Neural cell (in vitro differentiated cells): ENCODE data around the gene SH3BP5. TPM values are rescaled to one million over a fixed set of nuclear protein-coding genes. Genes with fewer than 3 reads are reported as not detected.

Experiments used
- H2AFZ ChIP-seq: fragments of 200-600, 300-800 bp; sonication (generic), shearing (Covaris generic); 2 replicates; pipeline ENCODE4 v1.6.0; 2014; ENCODE audit warnings: low read depth, mild to moderate bottlenecking, antibody characterized with exemption, low read length, moderate library complexity
- H3F3A ChIP-seq: fragments of 200-600 bp; shearing (Covaris generic); 2 replicates; pipeline ENCODE4 v1.6.1; 2016; ENCODE audit warnings: mild to moderate bottlenecking, moderate library complexity, mixed read lengths, antibody characterized with exemption, low read length; ENCODE audit not compliant: insufficient read depth, poor library complexity, severe bottlenecking
- H3K27ac ChIP-seq: fragments of 200-600, 300-800 bp; sonication (generic), shearing (Covaris generic); 2 replicates; pipeline ENCODE4 v1.5.1; 2014; ENCODE audit warnings: mild to moderate bottlenecking, low read length, moderate library complexity
- H3K27me3 ChIP-seq: fragments of 300-800, 200-600 bp; sonication (generic), shearing (Covaris generic); 2 replicates; pipeline ENCODE4 v1.6.0; 2014; ENCODE audit warnings: mild to moderate bottlenecking, low read depth, low read length, moderate library complexity; ENCODE audit not compliant: insufficient read depth
- H3K36me3 ChIP-seq: fragments of 300-800, 200-600 bp; sonication (generic), shearing (Covaris generic); 2 replicates; pipeline ENCODE4 v1.5.1; 2014; ENCODE audit warnings: mild to moderate bottlenecking, antibody characterized with exemption, low read length, moderate library complexity; ENCODE audit not compliant: insufficient read depth
- H3K4me2 ChIP-seq: fragments of 300-800, 200-600 bp; sonication (generic), shearing (Covaris generic); 2 replicates; pipeline ENCODE4 v1.6.0; 2014; ENCODE audit warnings: mild to moderate bottlenecking, low read length
- H3K4me3 ChIP-seq: fragments of 300-800, 200-600 bp; sonication (generic), shearing (Covaris generic); 2 replicates; pipeline ENCODE4 v1.5.1; 2014; ENCODE audit warnings: mild to moderate bottlenecking, low read length, moderate library complexity
- H3K79me2 ChIP-seq: fragments of 200-600 bp; shearing (Covaris generic); replicated peaks from 2 replicates; pipeline ENCODE4 v1.6.0; 2014; ENCODE audit warnings: mild to moderate bottlenecking, low read length, moderate library complexity; ENCODE audit not compliant: insufficient read depth
- H3K9ac ChIP-seq: fragments of 300-800, 200-600 bp; sonication (generic), shearing (Covaris generic); 2 replicates; pipeline ENCODE4 v1.6.1; 2016; ENCODE audit warnings: mild to moderate bottlenecking, low read length, mixed read lengths
- H3K9me2 ChIP-seq: fragments of 200-600 bp; shearing (Covaris generic); 2 replicates; pipeline ENCODE4 v1.6.1; 2016; ENCODE audit warnings: mild to moderate bottlenecking, low read length, mixed read lengths; ENCODE audit not compliant: insufficient read depth
- H3K9me3 ChIP-seq: fragments of 200-600, 300-800 bp; sonication (generic), shearing (Covaris generic); 2 replicates; pipeline ENCODE4 v1.6.1; 2016; ENCODE audit warnings: mild to moderate bottlenecking, mixed run types, low read length, moderate library complexity, mixed read lengths
- H4K20me1 ChIP-seq: fragments of 200-600 bp; shearing (Covaris generic); 2 replicates; pipeline ENCODE4 v1.6.1; 2016; ENCODE audit warnings: mild to moderate bottlenecking, mixed run types; ENCODE audit not compliant: insufficient read depth
- EP300 ChIP-seq: fragments of 450-650 bp; conservative IDR thresholded peaks from 2 replicates; pipeline ENCODE4 v1.6.1; 2014; ENCODE audit warnings: antibody characterized with exemption, mild to moderate bottlenecking, moderate library complexity; ENCODE audit not compliant: poor library complexity, severe bottlenecking
- EZH2 ChIP-seq: fragments of 200-600, 300-800 bp; shearing (Covaris generic), sonication (generic); IDR thresholded peaks from 2 replicates; pipeline ENCODE4 v1.6.1; 2014; ENCODE audit warnings: antibody characterized with exemption, low read length, borderline replicate concordance, mild to moderate bottlenecking; ENCODE audit not compliant: insufficient read depth, poor library complexity, severe bottlenecking
- MXI1 ChIP-seq: fragments of 450-650 bp; conservative IDR thresholded peaks from 2 replicates; pipeline ENCODE4 v1.6.1; 2014; ENCODE audit warnings: antibody characterized with exemption, mild to moderate bottlenecking; ENCODE audit not compliant: poor library complexity, severe bottlenecking
- POLR2AphosphoS5 ChIP-seq: IDR thresholded peaks from 2 replicates; pipeline ENCODE4 v1.6.1; 2012
- RAD21 ChIP-seq: fragments of 450-650 bp; conservative IDR thresholded peaks from 2 replicates; pipeline ENCODE4 v1.6.1; 2014; ENCODE audit warnings: antibody characterized with exemption, mild to moderate bottlenecking, moderate library complexity
- SMC3 ChIP-seq: fragments of 450-650 bp; conservative IDR thresholded peaks from 2 replicates; pipeline ENCODE4 v1.6.1; 2014; ENCODE audit warnings: antibody characterized with exemption, mild to moderate bottlenecking, moderate library complexity; ENCODE audit not compliant: poor library complexity
- TAF1 ChIP-seq: IDR thresholded peaks from 2 replicates; pipeline ENCODE4 v1.6.1; 2012; ENCODE audit warnings: low read depth
- polyA plus RNA-seq: library from polyadenylated mRNA; depleted of rRNA; stranded (reverse); fragments of >200 nt; gene quantifications from 2 replicates; pipeline ENCODE4 v1.2.3, GENCODE V29; 2014
- TF ChIP-seq, protein P1 (sequence below): fragments of 450-650 bp; IDR thresholded peaks from 2 replicates; pipeline ENCODE4 v1.5.1; 2014; ENCODE audit warnings: antibody characterized with exemption, mild to moderate bottlenecking, moderate library complexity; ENCODE audit not compliant: poor library complexity, severe bottlenecking
- TF ChIP-seq, protein P2 (sequence below): IDR thresholded peaks from 2 replicates; pipeline ENCODE4 v1.6.1; 2012; ENCODE audit warnings: borderline replicate concordance

The SH3BP5 gene
- polyA plus RNA-seq, 1 donor from 2014 or later, result 166 TPM

DNA sequence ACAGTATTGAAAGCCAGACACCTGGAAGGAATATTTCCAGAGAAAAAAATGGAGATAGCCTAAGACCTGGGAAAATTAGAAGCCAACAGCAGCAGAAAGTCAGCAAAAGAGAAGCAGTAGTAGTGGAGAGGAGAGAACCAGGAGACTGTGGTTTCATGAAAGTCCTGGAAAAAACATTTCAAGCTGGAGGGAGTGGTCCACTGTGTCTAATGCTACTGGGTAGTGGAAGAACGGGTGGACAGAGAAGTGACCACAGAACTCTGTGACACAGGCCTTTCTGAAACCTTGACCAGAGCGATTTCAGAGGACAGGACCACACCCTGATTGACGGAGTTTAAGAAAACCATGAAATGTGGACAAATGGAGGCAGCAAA is 15.3 kb upstream of the SH3BP5 start:
- no peak overlapping the region for H3K27ac ChIP-seq
- no peak overlapping the region for H3K4me3 ChIP-seq
- no peaks in the 10 kb centered on the region for H3K27me3 ChIP-seq
- H3K36me3 ChIP-seq, result no peaks in the 10 kb centered on the region
- no peak overlapping the region for H3K9ac ChIP-seq
- TF ChIP-seq TAF1, result no peak
- no peak for TF ChIP-seq POLR2AphosphoS5
- no peak for TF ChIP-seq RAD21
- no peak for TF ChIP-seq MXI1
- TF ChIP-seq, protein P1, sequence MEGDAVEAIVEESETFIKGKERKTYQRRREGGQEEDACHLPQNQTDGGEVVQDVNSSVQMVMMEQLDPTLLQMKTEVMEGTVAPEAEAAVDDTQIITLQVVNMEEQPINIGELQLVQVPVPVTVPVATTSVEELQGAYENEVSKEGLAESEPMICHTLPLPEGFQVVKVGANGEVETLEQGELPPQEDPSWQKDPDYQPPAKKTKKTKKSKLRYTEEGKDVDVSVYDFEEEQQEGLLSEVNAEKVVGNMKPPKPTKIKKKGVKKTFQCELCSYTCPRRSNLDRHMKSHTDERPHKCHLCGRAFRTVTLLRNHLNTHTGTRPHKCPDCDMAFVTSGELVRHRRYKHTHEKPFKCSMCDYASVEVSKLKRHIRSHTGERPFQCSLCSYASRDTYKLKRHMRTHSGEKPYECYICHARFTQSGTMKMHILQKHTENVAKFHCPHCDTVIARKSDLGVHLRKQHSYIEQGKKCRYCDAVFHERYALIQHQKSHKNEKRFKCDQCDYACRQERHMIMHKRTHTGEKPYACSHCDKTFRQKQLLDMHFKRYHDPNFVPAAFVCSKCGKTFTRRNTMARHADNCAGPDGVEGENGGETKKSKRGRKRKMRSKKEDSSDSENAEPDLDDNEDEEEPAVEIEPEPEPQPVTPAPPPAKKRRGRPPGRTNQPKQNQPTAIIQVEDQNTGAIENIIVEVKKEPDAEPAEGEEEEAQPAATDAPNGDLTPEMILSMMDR, result no peak
- TF ChIP-seq EZH2, result no peak
- no peak for TF ChIP-seq SMC3
- TF ChIP-seq, protein P2, sequence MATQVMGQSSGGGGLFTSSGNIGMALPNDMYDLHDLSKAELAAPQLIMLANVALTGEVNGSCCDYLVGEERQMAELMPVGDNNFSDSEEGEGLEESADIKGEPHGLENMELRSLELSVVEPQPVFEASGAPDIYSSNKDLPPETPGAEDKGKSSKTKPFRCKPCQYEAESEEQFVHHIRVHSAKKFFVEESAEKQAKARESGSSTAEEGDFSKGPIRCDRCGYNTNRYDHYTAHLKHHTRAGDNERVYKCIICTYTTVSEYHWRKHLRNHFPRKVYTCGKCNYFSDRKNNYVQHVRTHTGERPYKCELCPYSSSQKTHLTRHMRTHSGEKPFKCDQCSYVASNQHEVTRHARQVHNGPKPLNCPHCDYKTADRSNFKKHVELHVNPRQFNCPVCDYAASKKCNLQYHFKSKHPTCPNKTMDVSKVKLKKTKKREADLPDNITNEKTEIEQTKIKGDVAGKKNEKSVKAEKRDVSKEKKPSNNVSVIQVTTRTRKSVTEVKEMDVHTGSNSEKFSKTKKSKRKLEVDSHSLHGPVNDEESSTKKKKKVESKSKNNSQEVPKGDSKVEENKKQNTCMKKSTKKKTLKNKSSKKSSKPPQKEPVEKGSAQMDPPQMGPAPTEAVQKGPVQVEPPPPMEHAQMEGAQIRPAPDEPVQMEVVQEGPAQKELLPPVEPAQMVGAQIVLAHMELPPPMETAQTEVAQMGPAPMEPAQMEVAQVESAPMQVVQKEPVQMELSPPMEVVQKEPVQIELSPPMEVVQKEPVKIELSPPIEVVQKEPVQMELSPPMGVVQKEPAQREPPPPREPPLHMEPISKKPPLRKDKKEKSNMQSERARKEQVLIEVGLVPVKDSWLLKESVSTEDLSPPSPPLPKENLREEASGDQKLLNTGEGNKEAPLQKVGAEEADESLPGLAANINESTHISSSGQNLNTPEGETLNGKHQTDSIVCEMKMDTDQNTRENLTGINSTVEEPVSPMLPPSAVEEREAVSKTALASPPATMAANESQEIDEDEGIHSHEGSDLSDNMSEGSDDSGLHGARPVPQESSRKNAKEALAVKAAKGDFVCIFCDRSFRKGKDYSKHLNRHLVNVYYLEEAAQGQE, result no peak
- no peak for TF ChIP-seq EP300
- no peak overlapping the region for H2AFZ ChIP-seq
- H3K9me2 ChIP-seq, result no peaks in the 10 kb centered on the region
- H3K4me2 ChIP-seq, result no peak overlapping the region
- no peaks in the 10 kb centered on the region for H3K9me3 ChIP-seq
- H4K20me1 ChIP-seq, result no peaks in the 10 kb centered on the region
- H3K79me2 ChIP-seq, result no peaks in the 10 kb centered on the region
- H3F3A ChIP-seq, result no peaks in the 10 kb centered on the region

DNA sequence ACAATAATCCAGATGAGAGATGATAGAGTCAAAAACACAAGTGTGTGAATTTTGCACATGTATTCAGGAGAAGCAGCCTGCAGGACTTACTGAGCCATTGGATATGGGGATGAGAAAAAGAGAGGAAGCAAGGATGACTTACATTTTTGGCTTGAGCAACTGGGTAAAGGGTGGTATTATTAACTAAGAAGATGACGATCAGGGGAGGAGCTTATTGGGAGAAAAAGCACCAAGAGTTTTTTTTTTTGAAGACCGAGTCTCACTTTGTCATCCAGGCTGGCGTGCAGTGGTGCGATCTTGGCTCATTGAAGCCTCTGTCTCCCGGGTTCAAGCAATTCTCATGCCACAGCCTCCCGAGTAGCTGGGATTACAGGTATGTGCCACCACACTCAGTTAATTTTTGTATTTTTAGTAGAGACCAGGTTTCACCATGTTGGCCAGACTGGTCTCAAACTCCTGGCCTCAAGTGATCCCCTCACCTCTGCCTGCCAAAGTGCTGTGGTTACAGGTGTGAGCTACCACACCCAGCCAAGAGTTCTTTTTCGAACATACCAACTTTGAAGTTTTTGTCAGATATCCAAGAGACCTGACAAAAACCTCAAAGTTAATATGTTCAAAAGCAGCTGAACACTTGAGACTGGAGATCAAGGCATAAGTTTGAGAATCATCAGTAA is 14.8 kb upstream of the SH3BP5 start:
- Histone ChIP-seq H3F3A (no peaks in the 10 kb centered on the region), H3K27ac (no peak overlapping the region), H4K20me1 (no peaks in the 10 kb centered on the region), H3K79me2 (no peaks in the 10 kb centered on the region), H3K9me2 (no peaks in the 10 kb centered on the region), H2AFZ (no peak overlapping the region), H3K36me3 (no peaks in the 10 kb centered on the region), H3K4me3 (no peak overlapping the region), H3K27me3 (no peaks in the 10 kb centered on the region), H3K9me3 (no peaks in the 10 kb centered on the region), H3K9ac (no peak overlapping the region), H3K4me2 (no peak overlapping the region)
- TF ChIP-seq EP300 (no peak), MXI1 (no peak), EZH2 (no peak), RAD21 (no peak), TAF1 (no peak), POLR2AphosphoS5 (no peak), SMC3 (no peak)
- TF ChIP-seq, protein P2, result no peak
- TF ChIP-seq, protein P1, result no peak
